COR-L47 (cell line): ENCODE measurements around the gene GHRHR.
A peak's percentile ranks its signal among the peaks of the same experiment; 100 is the strongest.

ENCODE experiments used
- DNase-seq: peaks from one replicate; lab custom pipeline; 2025; lab: John Stamatoyannopoulos, UW

GHRHR gene

GRCh38 chr7:30963842-30964241 is at the start of gene GHRHR:
Gene GHRHR (plus strand): TSS chr7:30963953. CDS start chr7:30964069, 116 bp downstream.
- DNase-seq: no peak

DNA sequence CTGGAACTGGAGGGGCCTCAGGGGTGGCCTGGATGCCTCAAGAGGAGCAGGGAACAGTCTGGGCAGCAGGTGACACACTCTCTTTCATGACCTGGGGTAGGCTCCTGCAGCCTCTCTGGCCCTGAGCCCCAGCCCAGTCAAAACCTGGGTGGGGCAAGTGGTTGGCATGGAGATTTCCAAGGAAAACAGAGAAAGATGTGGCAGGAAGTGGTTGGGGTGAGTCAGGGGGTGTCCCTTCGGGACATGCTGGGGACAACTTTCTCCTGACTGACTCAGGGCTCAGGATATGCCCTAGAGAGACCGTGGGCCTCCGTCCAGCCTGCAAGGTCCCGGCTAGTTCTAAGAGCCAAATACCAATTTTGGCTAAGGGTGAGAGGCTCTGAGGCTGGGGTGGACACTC is 49.2 kb upstream of the GHRHR start:
- DNase-seq: no peak

DNA sequence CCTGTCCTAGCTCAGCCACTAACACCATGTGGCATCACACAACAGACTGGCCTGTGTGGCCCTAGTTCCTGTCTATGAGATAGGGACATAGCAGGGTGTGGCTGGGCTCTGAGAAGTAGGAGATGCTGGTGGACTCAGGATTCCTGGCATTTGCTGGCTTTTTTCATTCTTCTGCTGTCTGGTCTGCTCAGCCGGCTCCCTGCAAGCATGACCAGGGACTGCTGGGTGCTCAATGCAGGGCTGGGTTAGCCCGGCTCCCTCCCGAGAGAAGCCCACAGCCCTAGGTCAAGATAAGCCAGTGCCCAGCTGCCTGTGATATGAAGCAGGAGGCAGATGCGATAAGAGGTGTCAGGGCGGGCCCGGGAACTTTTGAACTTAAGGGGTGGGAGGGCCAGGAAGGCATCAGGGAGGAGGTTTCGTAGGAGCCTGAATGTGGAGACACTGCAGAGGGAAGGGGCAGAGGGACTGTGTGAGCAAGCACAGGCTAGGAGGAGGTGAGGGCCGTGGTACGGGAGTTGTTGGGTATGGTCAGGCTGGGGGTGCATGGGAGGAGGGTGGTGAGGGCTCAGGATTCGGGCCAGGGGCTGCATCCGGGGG is 48.6 kb upstream of the GHRHR start:
- no peak for DNase-seq

- DNase-seq: no peak
Observed at GRCh38 chr7:30915751-30916150, 48.0 kb upstream of the GHRHR start.

DNA sequence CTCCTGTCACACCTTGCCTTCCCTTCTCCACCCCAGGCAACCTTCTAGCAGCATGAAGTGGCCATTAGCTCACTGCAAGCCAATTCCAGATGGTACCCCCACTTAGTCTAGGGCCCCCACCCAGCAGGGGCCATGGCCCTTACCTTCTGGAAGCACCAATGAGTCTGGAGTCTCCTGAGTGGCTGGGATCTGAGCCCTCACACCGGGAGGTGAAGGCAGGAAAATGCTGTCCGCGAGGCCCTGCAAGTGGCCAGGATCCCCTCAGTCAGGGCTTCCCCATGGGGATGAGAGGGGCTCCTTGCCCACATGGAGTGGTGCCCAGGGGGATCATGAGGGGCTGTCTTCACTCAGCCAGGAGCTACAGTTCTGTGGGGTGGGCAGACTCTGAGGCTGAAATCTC is 47.5 kb upstream of the GHRHR start:
- no peak for DNase-seq

GRCh38 chr7:30916767-30917166 is 47.0 kb upstream of the GHRHR start:
- no peak for DNase-seq

DNA sequence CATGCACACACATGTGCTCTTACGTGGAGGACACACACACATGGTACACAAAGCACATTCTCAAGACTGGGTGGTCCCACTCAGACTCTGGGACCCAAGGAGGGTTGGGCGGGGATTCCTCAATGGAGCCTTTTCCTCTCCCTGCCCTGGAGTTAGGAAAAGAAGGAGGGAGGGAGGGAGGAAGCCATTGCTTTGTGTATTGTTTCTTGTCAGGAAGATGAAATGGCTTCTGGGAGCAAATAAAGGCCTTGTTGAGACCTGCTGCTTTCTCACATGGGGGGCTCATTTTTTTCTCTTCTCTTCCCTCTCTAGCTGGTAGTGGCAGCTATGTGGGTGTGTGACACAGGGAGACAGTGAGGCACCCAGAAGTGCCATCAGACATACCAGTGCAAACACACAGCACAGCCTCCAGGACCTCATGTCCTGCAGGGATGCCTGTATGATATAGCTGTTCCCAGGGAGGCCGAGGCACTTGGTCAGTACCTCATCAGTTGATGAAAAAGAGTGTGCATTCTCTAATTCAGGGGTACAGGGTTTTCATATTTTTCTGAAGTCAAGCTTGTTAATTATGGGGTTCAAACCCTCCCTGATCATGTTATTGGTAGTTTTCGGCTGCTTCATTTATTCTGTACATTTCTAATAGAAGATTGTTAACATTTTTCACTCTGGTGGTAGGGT is 46.4 kb upstream of the GHRHR start:
- no peak for DNase-seq

DNA sequence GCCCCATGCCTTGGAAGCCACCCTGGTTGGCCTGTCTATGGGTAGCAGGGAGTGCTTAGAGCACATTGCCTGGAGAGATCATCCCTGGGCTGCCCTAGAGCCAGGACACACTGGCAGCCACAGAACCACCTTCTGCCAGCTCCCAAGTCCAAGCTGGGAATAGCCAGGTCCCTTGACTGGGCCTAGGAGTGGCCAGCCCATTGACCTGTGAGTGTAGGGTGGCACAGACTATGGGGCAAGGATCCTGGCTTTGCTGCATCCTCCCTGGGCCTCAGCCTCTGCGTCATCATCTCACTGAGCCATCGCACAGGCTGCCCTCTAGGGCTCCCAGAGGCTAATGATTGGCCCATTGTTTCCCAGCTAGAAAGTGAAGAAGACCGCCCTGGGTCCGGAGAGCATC is 45.1 kb upstream of the GHRHR start:
- DNase-seq: no peak

DNA sequence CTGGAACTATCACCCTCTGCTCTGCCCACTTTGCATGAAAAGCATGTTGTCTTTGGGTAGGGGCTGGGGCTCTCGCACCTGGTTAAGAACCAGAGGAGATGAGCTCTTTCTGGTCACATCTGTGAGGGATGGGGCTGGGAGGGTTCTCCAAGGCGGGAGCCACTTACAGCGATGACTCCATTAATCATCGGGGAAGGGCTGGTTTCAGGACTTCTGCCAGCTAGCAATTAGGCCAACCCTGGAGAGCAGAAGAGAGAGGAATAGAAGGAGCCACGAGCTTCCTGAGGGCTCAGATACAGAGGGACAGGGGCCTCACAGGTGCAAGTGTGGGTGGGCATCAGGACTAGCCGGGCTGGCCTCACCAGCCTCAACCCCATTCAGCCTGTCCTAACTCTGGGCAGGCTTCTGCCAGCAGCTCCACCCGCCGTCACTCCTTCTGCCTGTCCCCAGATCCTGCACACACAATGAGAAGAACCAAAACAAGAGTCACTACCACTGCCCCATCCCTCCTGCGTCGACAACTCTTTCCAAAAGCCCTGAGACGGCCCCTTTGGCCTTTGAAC is 43.7 kb upstream of the GHRHR start:
- peak; percentile 46 for DNase-seq

DNA sequence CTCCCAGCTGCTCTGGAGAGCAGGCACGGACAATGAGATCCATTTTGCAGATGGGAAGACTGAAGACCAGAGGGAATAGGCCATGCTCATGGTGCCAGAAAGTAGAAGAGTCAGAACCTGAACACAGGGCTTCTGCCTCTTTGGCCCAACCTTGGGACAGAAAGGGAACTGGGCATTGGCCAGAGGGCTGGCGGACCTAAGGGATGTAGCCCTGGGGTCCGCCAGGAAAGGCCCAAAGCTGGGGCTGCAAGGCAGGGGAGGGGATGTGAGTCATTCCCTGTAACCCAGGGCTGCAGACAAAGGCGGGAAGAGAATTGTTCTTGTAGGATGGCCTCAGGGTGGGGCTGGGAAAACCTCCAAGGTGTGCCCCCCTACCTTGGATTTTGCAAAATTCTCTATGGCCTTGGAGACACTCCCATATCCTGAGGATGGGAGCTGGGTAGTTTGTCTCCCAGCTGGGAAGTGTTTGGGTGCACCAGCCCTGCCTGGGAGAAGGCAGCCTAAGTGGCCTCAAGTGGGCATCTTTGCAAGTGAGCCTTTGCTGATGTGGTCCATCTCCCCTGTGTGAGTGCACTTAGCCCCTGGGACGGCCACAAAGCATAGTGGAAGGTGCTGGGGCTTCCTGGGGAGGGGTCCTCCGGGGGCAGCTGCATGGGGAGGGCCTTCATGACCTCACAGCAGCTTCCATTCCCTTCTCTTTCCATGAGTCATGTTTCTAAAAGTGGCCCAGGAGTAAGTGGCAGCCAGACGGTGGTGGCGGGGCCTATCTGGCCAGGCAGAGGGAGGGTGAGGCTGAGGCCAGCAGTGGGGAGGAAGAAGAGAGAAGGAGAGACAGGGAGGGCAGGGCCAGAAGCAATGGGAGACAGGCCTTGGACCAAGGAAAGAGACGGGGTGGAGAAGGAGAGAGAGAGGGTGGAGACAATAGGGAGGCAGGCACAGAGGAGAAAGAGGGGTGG is 42.9 kb upstream of the GHRHR start:
- DNase-seq: no peak

DNA sequence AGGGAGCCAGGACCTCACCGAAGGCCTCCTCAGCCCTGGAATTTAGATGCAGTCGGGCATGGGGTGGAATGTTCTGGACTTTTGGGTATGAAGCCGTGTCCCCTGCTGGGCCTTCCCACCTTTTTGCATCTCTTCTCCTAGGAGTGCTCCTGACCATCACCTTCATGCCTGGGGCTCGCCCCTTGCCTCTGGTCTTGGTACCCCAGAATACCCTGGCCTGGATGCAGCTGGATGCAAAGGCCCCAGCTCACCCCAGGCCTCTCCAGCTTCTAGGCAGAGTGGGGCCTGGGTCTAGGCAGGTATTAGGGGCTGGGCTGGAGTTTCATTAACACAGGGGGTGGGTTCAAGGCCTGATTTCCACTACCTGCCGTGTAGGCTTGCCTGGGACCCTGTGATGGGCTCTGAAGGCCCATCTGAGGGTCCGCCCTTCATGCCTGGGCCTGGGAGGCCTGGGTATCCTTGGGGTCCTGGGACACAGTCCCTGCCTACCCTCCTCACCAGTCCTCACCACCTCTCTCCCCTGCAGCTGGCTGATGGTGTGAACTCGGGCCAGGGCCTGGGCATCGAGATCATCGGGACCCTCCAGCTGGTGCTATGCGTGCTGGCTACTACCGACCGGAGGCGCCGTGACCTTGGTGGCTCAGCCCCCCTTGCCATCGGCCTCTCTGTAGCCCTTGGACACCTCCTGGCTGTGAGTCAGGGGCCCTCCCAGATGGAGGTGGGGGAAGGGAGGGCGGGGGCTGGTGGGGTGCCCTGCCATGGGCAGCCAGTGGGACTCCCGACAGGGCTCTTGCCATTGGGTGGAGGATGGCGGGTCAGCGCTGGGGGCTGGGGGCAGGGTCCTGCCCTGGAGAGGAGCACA is 42.0 kb upstream of the GHRHR start:
- DNase-seq: no peak

- no peak for DNase-seq
Observed at GRCh38 chr7:30922596-30922995, 41.2 kb upstream of the GHRHR start.

DNA sequence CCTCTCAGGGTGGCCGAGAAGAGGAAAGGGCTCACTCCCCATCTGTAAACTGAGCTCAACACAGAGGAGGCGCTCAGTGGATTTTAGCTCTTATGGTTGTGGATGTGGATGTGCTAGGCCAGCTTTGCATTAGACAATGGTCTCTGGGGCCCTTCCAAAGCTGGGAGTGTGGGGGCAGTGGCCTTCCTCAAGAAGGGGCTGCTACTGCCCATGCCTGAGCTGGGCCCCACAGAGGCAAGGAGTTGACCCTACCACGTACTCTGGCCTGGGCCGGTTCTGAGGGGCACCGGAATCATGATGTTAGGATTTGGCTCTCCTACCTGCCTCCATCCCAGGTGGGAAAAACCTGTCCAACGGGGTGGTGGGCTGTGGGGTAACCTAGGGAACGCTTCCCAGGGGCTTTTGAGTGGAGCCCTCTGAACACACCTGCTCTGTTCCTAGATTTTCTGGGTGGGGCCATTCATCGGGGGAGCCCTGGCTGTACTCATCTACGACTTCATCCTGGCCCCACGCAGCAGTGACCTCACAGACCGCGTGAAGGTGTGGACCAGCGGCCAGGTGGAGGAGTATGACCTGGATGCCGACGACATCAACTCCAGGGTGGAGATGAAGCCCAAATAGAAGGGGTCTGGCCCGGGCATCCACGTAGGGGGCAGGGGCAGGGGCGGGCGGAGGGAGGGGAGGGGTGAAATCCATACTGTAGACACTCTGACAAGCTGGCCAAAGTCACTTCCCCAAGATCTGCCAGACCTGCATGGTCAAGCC is 40.6 kb upstream of the GHRHR start:
- DNase-seq: no peak

- no peak for DNase-seq
Observed at GRCh38 chr7:30923774-30924413, 39.9 kb upstream of the GHRHR start.

DNA sequence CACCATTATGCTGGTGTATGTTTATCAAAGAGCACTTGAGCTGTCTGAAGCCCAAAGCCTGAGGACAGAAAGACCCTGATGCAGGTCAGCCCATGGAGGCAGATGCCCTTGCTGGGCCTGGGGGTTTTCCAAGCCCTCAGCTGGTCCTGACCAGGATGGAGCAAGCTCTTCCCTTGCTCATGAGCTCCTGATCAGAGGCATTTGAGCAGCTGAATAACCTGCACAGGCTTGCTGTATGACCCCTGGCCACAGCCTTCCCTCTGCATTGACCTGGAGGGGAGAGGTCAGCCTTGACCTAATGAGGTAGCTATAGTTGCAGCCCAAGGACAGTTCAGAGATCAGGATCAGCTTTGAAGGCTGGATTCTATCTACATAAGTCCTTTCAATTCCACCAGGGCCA is 39.1 kb upstream of the GHRHR start:
- DNase-seq: no peak

GRCh38 chr7:30925117-30925516 is 38.6 kb upstream of the GHRHR start:
- no peak for DNase-seq

DNA sequence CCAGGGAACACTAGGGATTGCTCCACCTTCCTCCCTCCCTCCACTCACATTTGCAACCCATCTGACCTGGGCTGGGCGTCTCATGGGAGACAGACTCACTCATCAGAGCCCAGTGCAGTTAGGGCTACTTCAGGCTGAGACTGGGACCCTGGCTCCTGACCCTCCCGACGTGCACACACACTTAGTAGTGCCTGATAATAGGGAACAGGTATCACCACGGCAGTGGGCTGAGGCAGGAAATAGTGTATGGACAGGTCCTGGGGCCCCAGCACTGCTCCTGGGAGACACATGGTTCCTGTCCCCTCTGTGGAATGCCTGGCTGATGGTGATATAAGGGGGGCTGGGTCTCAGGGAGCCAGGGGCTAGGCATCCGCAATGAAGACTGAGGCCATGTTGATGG is 37.8 kb upstream of the GHRHR start:
- no peak for DNase-seq

- DNase-seq: no peak
Observed at GRCh38 chr7:30926313-30926712, 37.4 kb upstream of the GHRHR start.

DNA sequence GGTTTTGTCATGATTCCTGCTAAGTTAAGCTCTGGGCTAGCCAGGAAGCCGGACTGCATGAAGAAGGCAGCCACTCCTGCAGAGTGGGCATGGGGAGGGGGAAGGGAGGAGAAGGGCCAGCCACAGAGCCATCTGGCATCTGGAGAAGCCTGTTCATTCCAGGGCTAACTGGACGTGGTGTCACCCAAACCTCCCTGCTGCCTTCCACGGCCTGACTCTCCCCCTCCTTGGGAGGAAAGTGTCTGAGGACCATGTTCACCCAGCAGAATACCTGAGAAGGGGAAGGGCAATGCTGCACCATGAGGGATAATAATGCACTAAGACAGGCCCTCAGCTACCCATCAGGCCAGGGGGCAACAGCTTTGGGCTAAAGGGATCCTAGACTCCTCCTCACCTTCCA is 36.7 kb upstream of the GHRHR start:
- no peak for DNase-seq

- DNase-seq: no peak
Observed at GRCh38 chr7:30927559-30927958, 36.2 kb upstream of the GHRHR start.
